Duodenal mucosa (tissue), 2 donors: Measurements from ENCODE around the gene GALK1.

Experiments
- H3K27ac ChIP-seq: one replicate; pipeline ENCODE4 v1.7.0; 2013; ENCODE audit warnings: low read depth, low read length
- H3K27me3 ChIP-seq, 2 donors: one replicate each; pipeline ENCODE4 v1.7.0; 2013; ENCODE audit warnings: low read length in 2 of 2, control low read depth in 1 of 2; ENCODE audit not compliant: insufficient read depth in 2 of 2, control insufficient read depth in 1 of 2
- H3K36me3 ChIP-seq, 2 donors: one replicate each; pipeline ENCODE4 v1.7.0; 2013; ENCODE audit warnings: low read length in 2 of 2, control low read depth in 1 of 2; ENCODE audit not compliant: insufficient read depth in 2 of 2, control insufficient read depth in 1 of 2
- H3K4me1 ChIP-seq, 2 donors: one replicate each; pipeline ENCODE4 v1.7.0; 2013; ENCODE audit warnings: low read length in 2 of 2, control low read depth in 1 of 2; ENCODE audit not compliant: insufficient read depth in 2 of 2, control insufficient read depth in 1 of 2
- H3K4me3 ChIP-seq, 2 donors: one replicate each; pipeline ENCODE4 v1.7.0; 2013; ENCODE audit warnings: low read length in 2 of 2, low read depth in 1 of 2
- H3K9ac ChIP-seq, 2 donors: one replicate each; pipeline ENCODE4 v1.7.0; 2013; ENCODE audit warnings: low read length in 2 of 2, low read depth in 1 of 2
- H3K9me3 ChIP-seq, 2 donors: one replicate each; pipeline ENCODE4 v1.7.0; 2013; ENCODE audit warnings: low read length in 2 of 2, control low read depth in 1 of 2; ENCODE audit not compliant: control insufficient read depth in 1 of 2

Gene GALK1

GRCh38 chr17:75738218-75738802, 26.7 kb downstream of the GALK1 start:
- Histone ChIP-seq H3K9me3 (no peaks in the 10 kb centered on the region), H3K4me1 (peaks cover 12 to 15% of the 10 kb centered on the region in 2 donors), H3K36me3 (peaks cover 14 to 74% of the 10 kb centered on the region in 2 donors), H3K9ac (no peak overlapping the region), H3K27me3 (no peaks in the 10 kb centered on the region), H3K27ac (no peak overlapping the region), H3K4me3 (no peak overlapping the region)

DNA sequence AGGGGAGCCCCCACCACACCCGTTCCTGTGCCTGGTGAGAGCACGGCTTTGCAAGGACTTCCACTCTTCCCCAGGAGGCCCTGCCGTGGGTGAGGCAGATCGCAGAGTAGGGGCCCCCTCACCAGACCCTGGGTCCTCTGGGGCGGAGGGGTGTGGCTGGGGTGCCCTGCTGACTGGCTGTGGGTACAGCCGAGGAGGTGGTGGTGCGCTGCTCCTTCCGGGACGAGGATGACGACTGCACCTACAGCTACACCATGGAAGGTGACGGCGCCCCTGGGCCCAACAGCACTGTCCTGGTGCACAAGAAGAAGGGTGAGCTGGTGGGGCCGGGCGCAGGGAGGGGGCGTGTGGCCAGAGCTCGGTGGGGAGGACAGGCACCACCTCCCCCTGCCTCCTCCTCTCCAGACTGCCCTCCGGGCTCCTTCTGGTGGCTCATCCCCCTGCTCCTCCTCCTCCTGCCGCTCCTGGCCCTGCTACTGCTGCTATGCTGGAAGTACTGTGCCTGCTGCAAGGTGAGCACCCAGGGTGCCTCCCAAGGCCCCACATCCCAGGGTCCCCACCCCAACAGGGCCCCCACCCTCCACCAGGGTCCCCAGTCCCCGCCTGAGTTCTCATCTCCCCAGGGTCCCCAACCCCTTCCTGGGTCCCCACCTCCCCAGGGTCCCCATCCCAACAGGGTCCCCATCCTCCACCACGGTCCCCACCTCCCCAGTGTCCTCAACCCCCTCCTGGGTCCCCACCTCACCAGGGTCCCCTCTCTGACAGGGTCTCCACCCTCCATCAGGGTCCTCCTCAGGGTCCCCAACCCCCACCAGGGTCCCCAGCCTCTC, 27.6 kb downstream of the GALK1 start:
- Histone ChIP-seq H3K36me3 (peaks cover 14 to 67% of the 10 kb centered on the region in 2 donors), H3K9ac (no peak overlapping the region), H3K4me3 (no peak overlapping the region), H3K27me3 (no peaks in the 10 kb centered on the region), H3K9me3 (no peaks in the 10 kb centered on the region), H3K4me1 (peaks cover 16 to 18% of the 10 kb centered on the region in 2 donors), H3K27ac (no peak overlapping the region)

DNA sequence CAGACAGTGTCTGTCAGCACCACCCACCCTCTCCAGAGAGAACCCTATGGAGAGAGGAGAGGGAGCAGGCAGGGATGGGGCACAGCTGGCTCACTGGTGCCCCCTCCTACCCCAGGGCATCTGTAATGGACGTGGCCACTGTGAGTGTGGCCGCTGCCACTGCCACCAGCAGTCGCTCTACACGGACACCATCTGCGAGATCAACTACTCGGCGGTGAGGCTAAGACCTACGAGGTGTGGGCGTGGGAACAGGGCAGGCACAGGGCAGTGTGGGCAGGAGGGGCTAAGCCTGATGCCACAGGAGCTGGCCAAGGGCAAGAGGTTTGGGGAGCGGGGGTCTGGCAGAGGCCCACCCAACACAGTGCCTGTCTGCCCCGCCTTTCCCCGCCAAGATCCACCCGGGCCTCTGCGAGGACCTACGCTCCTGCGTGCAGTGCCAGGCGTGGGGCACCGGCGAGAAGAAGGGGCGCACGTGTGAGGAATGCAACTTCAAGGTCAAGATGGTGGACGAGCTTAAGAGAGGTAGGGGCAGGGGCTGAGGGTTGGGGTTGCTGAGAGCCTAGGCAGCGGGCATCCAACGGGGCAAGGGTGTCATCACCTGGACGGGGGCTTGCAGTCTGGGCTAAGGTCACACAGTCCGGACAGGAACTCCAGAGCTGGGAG, 28.7 kb downstream of the GALK1 start:
- no peak overlapping the region for H3K4me3 ChIP-seq
- no peak overlapping the region for H3K27ac ChIP-seq
- H3K36me3 ChIP-seq = peaks cover 14 to 65% of the 10 kb centered on the region in 2 donors
- no peaks in the 10 kb centered on the region for H3K9me3 ChIP-seq
- peaks cover 24% of the 10 kb centered on the region in 2 donors for H3K4me1 ChIP-seq
- no peaks in the 10 kb centered on the region for H3K27me3 ChIP-seq
- no peak overlapping the region for H3K9ac ChIP-seq

- peaks cover 24% of the 10 kb centered on the region in 2 donors for H3K4me1 ChIP-seq
- no peak overlapping the region for H3K27ac ChIP-seq
- peaks cover 8 to 65% of the 10 kb centered on the region in 2 donors for H3K36me3 ChIP-seq
- H3K4me3 ChIP-seq = no peak overlapping the region
- H3K9me3 ChIP-seq = no peaks in the 10 kb centered on the region
- H3K9ac ChIP-seq = peak overlapping the region in 1 of 2 donors; percentile 31
- no peaks in the 10 kb centered on the region for H3K27me3 ChIP-seq
Measured at GRCh38 chr17:75734674-75735294, 30.2 kb downstream of the GALK1 start.

DNA sequence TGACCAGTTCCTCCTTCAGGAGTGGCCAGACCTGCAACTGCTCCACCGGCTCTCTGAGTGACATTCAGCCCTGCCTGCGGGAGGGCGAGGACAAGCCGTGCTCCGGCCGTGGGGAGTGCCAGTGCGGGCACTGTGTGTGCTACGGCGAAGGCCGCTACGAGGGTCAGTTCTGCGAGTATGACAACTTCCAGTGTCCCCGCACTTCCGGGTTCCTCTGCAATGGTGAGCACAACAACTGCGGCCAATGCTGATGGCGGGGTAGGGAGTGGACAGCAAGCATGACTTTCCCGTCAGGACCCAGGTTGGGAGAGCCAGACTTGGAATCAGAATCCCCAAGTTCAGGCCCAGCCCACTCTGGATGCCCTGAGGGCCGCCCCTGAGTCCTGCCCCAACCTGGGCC, 31.5 kb downstream of the GALK1 start:
- no peak overlapping the region for H3K27ac ChIP-seq
- no peaks in the 10 kb centered on the region for H3K27me3 ChIP-seq
- H3K36me3 ChIP-seq = peaks cover 8 to 64% of the 10 kb centered on the region in 2 donors
- H3K9ac ChIP-seq = no peak overlapping the region
- peaks cover 24% of the 10 kb centered on the region in 2 donors for H3K4me1 ChIP-seq
- H3K9me3 ChIP-seq = no peaks in the 10 kb centered on the region
- H3K4me3 ChIP-seq = no peak overlapping the region

DNA sequence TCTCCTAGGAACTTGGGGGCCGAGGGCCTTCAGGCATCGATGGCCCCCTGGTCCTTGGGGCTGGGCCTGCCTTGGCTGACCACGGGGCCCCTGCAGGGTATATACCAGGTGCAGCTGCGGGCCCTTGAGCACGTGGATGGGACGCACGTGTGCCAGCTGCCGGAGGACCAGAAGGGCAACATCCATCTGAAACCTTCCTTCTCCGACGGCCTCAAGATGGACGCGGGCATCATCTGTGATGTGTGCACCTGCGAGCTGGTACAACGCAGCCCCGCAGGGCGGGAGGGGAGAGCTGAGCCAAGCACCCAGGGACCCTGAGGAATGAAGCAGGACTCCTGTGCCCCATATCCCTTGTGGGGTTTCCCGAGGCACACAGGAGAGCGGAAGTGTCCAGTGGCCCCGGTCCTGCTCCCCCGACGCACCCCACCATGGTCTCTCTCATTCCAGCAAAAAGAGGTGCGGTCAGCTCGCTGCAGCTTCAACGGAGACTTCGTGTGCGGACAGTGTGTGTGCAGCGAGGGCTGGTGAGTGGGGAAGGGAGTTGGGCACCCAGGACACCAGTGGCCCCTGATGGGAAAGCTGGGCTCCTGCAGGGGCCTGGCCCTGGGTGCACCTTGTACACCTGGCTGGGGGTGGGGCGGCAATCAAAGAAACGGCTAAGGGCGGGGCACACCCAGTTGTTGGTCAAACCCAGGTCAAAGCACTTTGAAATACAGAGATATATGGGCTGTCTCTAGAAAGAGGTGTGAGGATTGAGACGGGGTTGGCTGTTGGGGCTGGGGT, 33.1 kb downstream of the GALK1 start:
- Histone ChIP-seq H3K4me3 (peak overlapping the region in 1 of 2 donors; percentile 28), H3K9ac (peak overlapping the region in 1 of 2 donors; percentile 25), H3K36me3 (peaks cover 8 to 68% of the 10 kb centered on the region in 2 donors), H3K27ac (no peak overlapping the region), H3K4me1 (peaks cover 24% of the 10 kb centered on the region in 2 donors), H3K27me3 (no peaks in the 10 kb centered on the region), H3K9me3 (no peaks in the 10 kb centered on the region)

- Histone ChIP-seq H3K27me3 (no peaks in the 10 kb centered on the region), H3K4me1 (peaks cover 24% of the 10 kb centered on the region in 2 donors), H3K9ac (no peak overlapping the region), H3K36me3 (peaks cover 5 to 62% of the 10 kb centered on the region in 2 donors), H3K9me3 (no peaks in the 10 kb centered on the region), H3K4me3 (no peak overlapping the region), H3K27ac (no peak overlapping the region)
Measured at GRCh38 chr17:75731086-75731715, 33.8 kb downstream of the GALK1 start.

DNA sequence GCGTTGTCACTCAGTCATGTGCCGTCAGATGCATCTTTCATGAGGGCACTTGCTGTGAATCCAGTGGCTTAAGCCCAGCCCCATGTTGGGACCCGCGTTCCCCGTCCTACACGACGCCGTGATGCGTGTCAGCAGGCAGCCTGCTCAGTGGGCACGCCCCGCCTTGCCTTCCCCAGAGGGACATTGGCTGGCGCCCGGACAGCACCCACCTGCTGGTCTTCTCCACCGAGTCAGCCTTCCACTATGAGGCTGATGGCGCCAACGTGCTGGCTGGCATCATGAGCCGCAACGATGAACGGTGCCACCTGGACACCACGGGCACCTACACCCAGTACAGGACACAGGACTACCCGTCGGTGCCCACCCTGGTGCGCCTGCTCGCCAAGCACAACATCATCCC, 34.9 kb downstream of the GALK1 start:
- H3K36me3 ChIP-seq = peaks cover 12 to 67% of the 10 kb centered on the region in 2 donors
- H3K9me3 ChIP-seq = no peaks in the 10 kb centered on the region
- H3K27me3 ChIP-seq = no peaks in the 10 kb centered on the region
- H3K9ac ChIP-seq = no peak overlapping the region
- peaks cover 24% of the 10 kb centered on the region in 2 donors for H3K4me1 ChIP-seq
- no peak overlapping the region for H3K4me3 ChIP-seq
- no peak overlapping the region for H3K27ac ChIP-seq

DNA sequence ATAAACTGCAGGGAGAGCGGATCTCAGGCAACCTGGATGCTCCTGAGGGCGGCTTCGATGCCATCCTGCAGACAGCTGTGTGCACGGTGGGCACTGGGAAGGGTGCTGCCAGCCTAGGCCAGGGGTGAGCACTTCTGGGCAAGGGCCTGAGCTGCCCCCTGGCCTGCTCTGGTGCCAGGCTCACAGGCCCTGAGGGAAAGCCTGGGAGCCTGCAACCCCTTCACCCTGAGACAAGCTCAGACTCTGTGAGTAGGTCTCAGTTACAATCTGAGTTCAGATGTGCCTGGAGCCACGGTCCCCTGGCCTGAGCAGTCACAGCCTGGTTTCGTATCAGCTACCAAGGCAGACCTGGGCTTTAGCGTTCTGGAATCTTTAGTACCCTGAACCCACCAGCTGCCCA, 35.6 kb downstream of the GALK1 start:
- H3K4me1 ChIP-seq = peaks cover 22 to 24% of the 10 kb centered on the region in 2 donors
- H3K9ac ChIP-seq = no peak overlapping the region
- no peaks in the 10 kb centered on the region for H3K27me3 ChIP-seq
- no peaks in the 10 kb centered on the region for H3K9me3 ChIP-seq
- no peak overlapping the region for H3K27ac ChIP-seq
- H3K4me3 ChIP-seq = no peak overlapping the region
- H3K36me3 ChIP-seq = peaks cover 14 to 72% of the 10 kb centered on the region in 2 donors
